Body of pancreas (tissue), 4 donors: Measurements from ENCODE around the gene NRF1. TPM values are rescaled to one million over a fixed set of nuclear protein-coding genes. Genes with fewer than 3 reads are reported as not detected.
A peak's percentile ranks its signal among the peaks of the same experiment; 100 is the strongest.

Source experiments
- ATAC-seq: fragments of 150-250 bp; one replicate; pipeline ENCODE4 v1.9.1; 2016
- DNase-seq, 4 donors: peaks; one replicate each; pipeline ENCODE4 v3.0.0-alpha.2; 2019
- H3K27ac ChIP-seq, 4 donors: fragments of 200-600 bp; sonication (generic); 1 replicate in 3 of 4; 2 replicates in 1 of 4; pipeline versions ENCODE4 v1.5.1 to v1.6.1; 2016 to 2019; ENCODE audit warnings: mild to moderate bottlenecking in 1 of 4, mixed read lengths in 1 of 4, moderate library complexity in 1 of 4
- H3K27me3 ChIP-seq, 2 donors: fragments of 200-600 bp; sonication (generic); one replicate each; pipeline ENCODE4 v1.6.0; 2016; ENCODE audit warnings: mild to moderate bottlenecking in 1 of 2
- H3K36me3 ChIP-seq, 2 donors: fragments of 200-600 bp; sonication (generic); replicated peaks in 1 of 2; 2 replicates each; pipeline ENCODE4 v1.5.1; 2016; ENCODE audit warnings: low read depth in 2 of 2; ENCODE audit not compliant: insufficient read depth in 1 of 2
- H3K4me1 ChIP-seq: fragments of 200-600 bp; sonication (generic); one replicate; pipeline ENCODE4 v1.6.0; 2016
- H3K4me3 ChIP-seq, 2 donors: fragments of 200-600 bp; sonication (generic); 1 replicate in 1 of 2; 2 replicates in 1 of 2; pipeline ENCODE4 v1.5.1; 2016 to 2019
- H3K9me3 ChIP-seq, 3 donors: fragments of 200-600 bp; sonication (generic); 1 replicate in 2 of 3; 2 replicates in 1 of 3; pipeline ENCODE4 v1.5.1; 2016
- POLR2A ChIP-seq, 3 donors: fragments of 450-650 bp; IDR thresholded peaks; one replicate each; pipeline ENCODE4 v1.6.1; 2016; ENCODE audit warnings: antibody characterized with exemption in 3 of 3, mild to moderate bottlenecking in 2 of 3
- WGBS, 2 donors: methylation state at CpG; one replicate each; pipeline ENCODE4 v1.1.5; 2017; 5-methylcytosine and 5-hydroxymethylcytosine counted together
- intact Hi-C: fragments of 100-400 bp; cut with DNase I; formaldehyde crosslinking; loops from one replicate; pipeline ENCODE4 v1.15.1; 2023
- total RNA-seq, 2 donors: library from RNA; depleted of rRNA; stranded (reverse); fragments of >200 nt; gene quantifications; one replicate each; pipeline ENCODE4 v1.1.0, GENCODE V29; 2016
- TF ChIP-seq, protein P1 (sequence below), 7 experiments: fragments of 450-650 bp in 4 of 7; fragments of 200-600 bp in 3 of 7; sonication (generic) in 3 of 7; IDR thresholded peaks; one replicate each; pipeline ENCODE4 v1.5.1; 2016 to 2019; ENCODE audit warnings: antibody characterized with exemption in 7 of 7

NRF1 gene
- total RNA-seq, 2 donors from 2014 or later: 10.1 to 11.9 TPM

GRCh38 chr7:129777993-129778769 is 166.7 kb downstream of the NRF1 start:
- H3K27ac ChIP-seq: no peak overlapping the region
- H3K4me1 ChIP-seq: peaks cover 49% of the 10 kb centered on the region
- H3K27me3 ChIP-seq: peaks cover 0 to 16% of the 10 kb centered on the region in 2 donors
- TF ChIP-seq POLR2A (IDR thresholded peaks at IDR 0.05): no peak
- H3K9me3 ChIP-seq: no peaks in the 10 kb centered on the region
- DNase-seq (no peak), ATAC-seq (no peak)
- no peaks in the 10 kb centered on the region for H3K36me3 ChIP-seq
- intact Hi-C loops: no loop called here
- 42 to 66% methylated on average over 44 to 45 of the region's 45 CpGs for WGBS, 2 donors
- H3K4me3 ChIP-seq: peak overlapping the region in 1 of 2 donors; percentile 36

DNA sequence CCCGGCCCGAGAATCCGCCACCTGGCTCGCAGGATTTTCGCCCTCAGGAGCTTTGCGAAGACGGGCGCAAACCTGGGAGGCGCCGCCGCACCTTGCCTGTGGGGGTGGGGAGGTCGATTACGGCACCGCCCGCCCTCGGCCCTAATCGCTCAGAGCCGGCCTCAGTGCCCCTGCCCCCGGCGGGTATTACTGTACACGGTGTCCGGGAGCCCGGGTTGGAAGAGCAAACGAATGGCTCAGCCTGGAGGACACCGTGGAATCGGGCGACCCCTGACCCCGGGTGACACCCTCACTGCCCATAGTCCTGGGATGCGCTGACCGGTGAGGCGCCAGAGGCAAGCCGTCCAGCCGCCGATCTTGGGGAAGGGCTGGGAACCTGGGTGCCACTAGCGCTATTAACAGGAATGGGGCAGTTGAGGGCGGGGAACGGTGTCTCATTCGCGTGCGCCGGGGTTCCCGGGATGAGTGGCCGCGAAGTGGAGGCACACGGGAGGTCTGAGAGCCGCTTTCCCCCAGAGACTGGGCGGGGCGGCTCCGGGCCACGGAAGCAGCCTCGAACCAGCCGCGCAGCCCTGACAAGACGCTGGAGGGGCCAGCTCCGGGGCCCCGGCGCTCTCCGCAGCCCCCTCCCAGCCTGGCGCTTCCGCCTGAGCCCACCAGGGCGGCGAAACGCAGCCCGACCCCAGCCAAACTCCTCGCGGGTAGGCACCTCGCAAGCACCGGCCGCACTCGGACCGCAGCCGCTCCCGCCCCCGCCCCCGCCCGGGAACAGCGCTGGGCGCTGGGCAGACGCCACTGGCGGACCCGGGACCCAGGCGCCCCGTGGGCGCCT is 167.5 kb downstream of the NRF1 start:
- intact Hi-C loops: no loop called here
- DNase-seq (peak; percentile 31 to 51 (median 36)), ATAC-seq (no peak)
- Histone ChIP-seq H3K4me3 (peak overlapping the region; percentile 36 to 57), H3K4me1 (peaks cover 52% of the 10 kb centered on the region), H3K9me3 (no peaks in the 10 kb centered on the region), H3K27ac (peak overlapping the region; percentile 88 to 98 (median 93)), H3K27me3 (peaks cover 0 to 21% of the 10 kb centered on the region in 2 donors), H3K36me3 (no peaks in the 10 kb centered on the region)
- WGBS, 2 donors: 1 to 20% methylated on average over 1 to 60 of the region's 84 CpGs
- TF ChIP-seq, protein P1, sequence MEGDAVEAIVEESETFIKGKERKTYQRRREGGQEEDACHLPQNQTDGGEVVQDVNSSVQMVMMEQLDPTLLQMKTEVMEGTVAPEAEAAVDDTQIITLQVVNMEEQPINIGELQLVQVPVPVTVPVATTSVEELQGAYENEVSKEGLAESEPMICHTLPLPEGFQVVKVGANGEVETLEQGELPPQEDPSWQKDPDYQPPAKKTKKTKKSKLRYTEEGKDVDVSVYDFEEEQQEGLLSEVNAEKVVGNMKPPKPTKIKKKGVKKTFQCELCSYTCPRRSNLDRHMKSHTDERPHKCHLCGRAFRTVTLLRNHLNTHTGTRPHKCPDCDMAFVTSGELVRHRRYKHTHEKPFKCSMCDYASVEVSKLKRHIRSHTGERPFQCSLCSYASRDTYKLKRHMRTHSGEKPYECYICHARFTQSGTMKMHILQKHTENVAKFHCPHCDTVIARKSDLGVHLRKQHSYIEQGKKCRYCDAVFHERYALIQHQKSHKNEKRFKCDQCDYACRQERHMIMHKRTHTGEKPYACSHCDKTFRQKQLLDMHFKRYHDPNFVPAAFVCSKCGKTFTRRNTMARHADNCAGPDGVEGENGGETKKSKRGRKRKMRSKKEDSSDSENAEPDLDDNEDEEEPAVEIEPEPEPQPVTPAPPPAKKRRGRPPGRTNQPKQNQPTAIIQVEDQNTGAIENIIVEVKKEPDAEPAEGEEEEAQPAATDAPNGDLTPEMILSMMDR (IDR thresholded peaks at IDR 0.05): no peak
- no peak for TF ChIP-seq POLR2A (IDR thresholded peaks at IDR 0.05)

DNA sequence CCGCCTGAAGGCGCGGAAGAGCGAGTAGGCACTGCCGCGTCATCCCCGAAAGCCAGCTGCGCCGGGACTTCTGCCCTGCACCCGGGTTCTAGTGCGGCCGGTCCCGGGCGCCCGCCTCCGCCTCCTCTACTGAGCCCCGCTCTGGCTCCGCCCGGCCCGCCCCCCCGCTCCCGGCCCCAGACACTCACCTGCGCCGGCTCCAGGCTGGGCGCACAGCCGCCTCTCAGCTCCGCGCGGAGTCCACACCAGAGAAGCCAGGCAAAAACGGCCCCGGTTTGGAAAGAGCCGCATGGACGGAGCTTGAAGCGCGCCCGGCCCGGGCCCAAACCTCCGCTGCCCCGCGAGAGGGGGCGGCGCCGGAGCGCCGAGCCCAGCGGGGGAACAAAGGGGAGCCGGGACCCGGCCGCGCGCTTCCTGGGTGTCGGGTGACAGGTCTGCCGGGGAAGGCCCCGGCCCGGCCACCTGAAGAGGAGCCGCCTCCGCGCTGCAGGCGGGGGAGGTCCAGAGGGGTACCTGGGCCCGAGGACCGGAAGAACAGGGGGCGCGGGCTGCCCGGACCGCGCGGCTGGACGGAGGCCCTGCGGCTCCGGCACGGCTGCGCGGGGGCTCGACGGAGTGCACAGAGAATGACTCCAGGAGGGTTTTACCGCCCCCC is 168.2 kb downstream of the NRF1 start:
- WGBS, 2 donors: 1% methylated on average over 63 of the region's 76 CpGs; no CpG with 5 or more reads in 1 of the 2 donors
- peak overlapping the region; percentile 88 to 98 (median 93) for H3K27ac ChIP-seq
- no peaks in the 10 kb centered on the region for H3K9me3 ChIP-seq
- H3K27me3 ChIP-seq: peaks cover 0 to 21% of the 10 kb centered on the region in 2 donors
- intact Hi-C loops: no loop called here
- ATAC-seq (peak; percentile 72), DNase-seq (peak in 3 of 4 donors; percentile 71 to 82 (median 82))
- H3K36me3 ChIP-seq: no peaks in the 10 kb centered on the region
- H3K4me3 ChIP-seq: peak overlapping the region; percentile 36 to 57
- H3K4me1 ChIP-seq: peaks cover 56% of the 10 kb centered on the region
- TF ChIP-seq, protein P1 (IDR thresholded peaks at IDR 0.05): no peak
- peak; percentile 72 to 84 (median 78) for TF ChIP-seq POLR2A (IDR thresholded peaks at IDR 0.05)

DNA sequence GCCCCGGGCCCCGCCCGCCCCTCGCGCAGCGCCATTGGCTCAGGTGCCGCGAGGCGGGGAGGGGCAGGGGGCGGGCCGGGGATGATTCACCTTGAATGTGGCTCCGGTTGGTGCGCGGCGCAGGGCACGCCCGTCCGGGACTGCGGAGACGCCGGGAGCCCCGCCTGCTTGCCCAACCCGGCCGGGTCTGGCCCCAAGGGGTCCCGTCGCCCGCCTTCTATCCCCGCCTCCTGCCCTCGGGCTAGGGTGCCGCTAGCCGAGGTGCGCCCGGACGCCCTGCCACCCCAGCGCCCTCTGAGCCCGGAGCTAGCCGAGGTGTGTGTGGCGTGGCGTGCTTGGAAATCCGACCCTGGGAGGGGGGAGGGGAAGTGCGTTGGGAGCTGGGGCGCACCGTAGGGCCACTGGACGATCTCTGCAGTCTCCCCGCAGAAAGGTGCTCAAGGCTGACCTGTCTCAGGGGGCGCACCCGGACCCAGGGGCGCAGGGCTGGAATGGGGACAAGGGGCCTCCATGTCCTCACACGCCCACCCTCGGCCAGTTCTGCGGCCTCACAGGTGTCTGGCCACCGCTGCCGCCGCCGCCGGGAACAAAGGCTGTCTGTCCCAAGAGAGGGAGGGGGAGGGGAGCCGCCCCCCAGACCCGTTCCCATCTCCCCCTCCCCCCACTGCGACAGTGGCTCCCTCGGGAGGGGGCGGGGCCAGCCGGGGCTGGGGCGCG is 168.9 kb downstream of the NRF1 start:
- peaks cover 63% of the 10 kb centered on the region for H3K4me1 ChIP-seq
- ATAC-seq (peak; percentile 91), DNase-seq (peak; percentile 94 to 96 (median 96))
- H3K4me3 ChIP-seq: peak overlapping the region; percentile 36 to 57
- peak overlapping the region; percentile 88 to 98 (median 93) for H3K27ac ChIP-seq
- TF ChIP-seq, protein P1 (IDR thresholded peaks at IDR 0.05): no peak
- TF ChIP-seq POLR2A (IDR thresholded peaks at IDR 0.05): peak; percentile 66 to 72 (median 70)
- peaks cover 0 to 27% of the 10 kb centered on the region in 2 donors for H3K27me3 ChIP-seq
- H3K36me3 ChIP-seq: no peaks in the 10 kb centered on the region
- 0 to 1% methylated on average over 4 to 40 of the region's 64 CpGs for WGBS, 2 donors
- intact Hi-C loops: no loop called here
- no peaks in the 10 kb centered on the region for H3K9me3 ChIP-seq
